Omental fat pad (tissue), 4 donors: Measurements from ENCODE around the gene KCNJ15. TPM values are rescaled to one million over a fixed set of nuclear protein-coding genes. Genes with fewer than 3 reads are reported as not detected.
A peak's percentile ranks its signal among the peaks of the same experiment; 100 is the strongest.

Experiments used
- ATAC-seq: fragments of 150-250 bp; one replicate; pipeline ENCODE4 v1.9.1; 2016; ENCODE audit warnings: mild to moderate bottlenecking, moderate library complexity; ENCODE audit not compliant: low FRiP score
- DNase-seq: peaks from one replicate; pipeline ENCODE4 v3.0.0-alpha.2; 2019; ENCODE audit warnings: low spot score
- CTCF ChIP-seq, 3 donors: fragments of 450-650 bp; IDR thresholded peaks; one replicate each; pipeline ENCODE4 v1.5.1; 2016 to 2017; ENCODE audit warnings: antibody characterized with exemption in 3 of 3, mild to moderate bottlenecking in 3 of 3, moderate library complexity in 2 of 3
- total RNA-seq, 4 donors: library from RNA; depleted of rRNA; stranded (reverse); fragments of >200 nt; gene quantifications; one replicate each; pipeline ENCODE4 v1.1.0, GENCODE V29; 2016

KCNJ15 gene
- total RNA-seq, 4 donors from 2014 or later = 1.2 to 12.1 (median 2.7) TPM

GRCh38 chr21:38280454-38280853 lies 23.7 kb downstream of the KCNJ15 start:
- TF ChIP-seq CTCF (IDR thresholded peaks at IDR 0.05) = no peak
- no peak for ATAC-seq

GRCh38 chr21:38280867-38281266 lies 24.1 kb downstream of the KCNJ15 start:
- TF ChIP-seq CTCF (IDR thresholded peaks at IDR 0.05) = no peak
- ATAC-seq = no peak
- DNase-seq = no peak

More at GRCh38 chr21:38280454-38280853, 23.7 kb downstream of the KCNJ15 start:
- no peak for DNase-seq

GRCh38 chr21:38282921-38283320 lies 26.1 kb downstream of the KCNJ15 start:
- no peak for TF ChIP-seq CTCF (IDR thresholded peaks at IDR 0.05)
- ATAC-seq (peak; percentile 46), DNase-seq (no peak)

- no peak for DNase-seq
- no peak for TF ChIP-seq CTCF (IDR thresholded peaks at IDR 0.05)
- ATAC-seq = no peak
Measured at GRCh38 chr21:38284216-38284615, 27.4 kb downstream of the KCNJ15 start.

GRCh38 chr21:38286739-38287471 lies 30.1 kb downstream of the KCNJ15 start:
- DNase-seq (no peak), ATAC-seq (no peak)
- no peak for TF ChIP-seq CTCF (IDR thresholded peaks at IDR 0.05)

GRCh38 chr21:38287476-38287875 lies 30.7 kb downstream of the KCNJ15 start:
- TF ChIP-seq CTCF (IDR thresholded peaks at IDR 0.05) = no peak
- no peak for DNase-seq
- ATAC-seq = no peak
